HepG2 (cell line): ENCODE results near the gene CCNT2. TPM values are rescaled to one million over a fixed set of nuclear protein-coding genes. Genes with fewer than 3 reads are reported as not detected.
A peak's percentile ranks its signal among the peaks of the same experiment; 100 is the strongest.

Experiments
- BRD4 ChIP-seq: sonication (generic); formaldehyde crosslinking; IDR thresholded peaks from 2 replicates; pipeline ENCODE4 v1.4.0; 2020; ENCODE audit warnings: missing genetic modification reagents
- CAMTA2 ChIP-seq: sonication (generic); formaldehyde crosslinking; IDR thresholded peaks from 2 replicates; pipeline ENCODE4 v1.4.0; 2020; ENCODE audit warnings: mild to moderate bottlenecking, missing genetic modification reagents, borderline replicate concordance
- GZF1 ChIP-seq: sonication (generic); formaldehyde crosslinking; IDR thresholded peaks from 2 replicates; pipeline ENCODE4 v1.5.1; 2020; ENCODE audit warnings: mild to moderate bottlenecking, missing genetic modification reagents
- HDAC2 ChIP-seq: sonication (generic); formaldehyde crosslinking; IDR thresholded peaks from 2 replicates; pipeline ENCODE4 v1.4.0; 2020; ENCODE audit warnings: missing genetic modification reagents
- MAFG ChIP-seq: sonication (generic); formaldehyde crosslinking; IDR thresholded peaks from 2 replicates; pipeline ENCODE4 v1.5.1; 2020; ENCODE audit warnings: mild to moderate bottlenecking, missing genetic modification reagents
- MLLT10 ChIP-seq: sonication (generic); formaldehyde crosslinking; IDR thresholded peaks from 2 replicates; pipeline ENCODE4 v1.4.0; 2020; ENCODE audit warnings: missing genetic modification reagents
- NCOA2 ChIP-seq: sonication (generic); formaldehyde crosslinking; IDR thresholded peaks from 2 replicates; pipeline ENCODE4 v1.8.0; 2022; ENCODE audit warnings: inconsistent platforms
- ZFY ChIP-seq: sonication (generic); formaldehyde crosslinking; IDR thresholded peaks from 2 replicates; pipeline ENCODE4 v1.4.0; 2020; ENCODE audit warnings: missing genetic modification reagents
- ZNF232 ChIP-seq: sonication (generic); formaldehyde crosslinking; IDR thresholded peaks from 2 replicates; pipeline ENCODE4 v1.4.0; 2020; ENCODE audit warnings: missing genetic modification reagents, borderline replicate concordance
- ZNF878 ChIP-seq: sonication (generic); formaldehyde crosslinking; IDR thresholded peaks from 2 replicates; pipeline ENCODE4 v1.8.1; 2023; ENCODE audit warnings: mild to moderate bottlenecking, missing genetic modification reagents, moderate library complexity
- polyA plus RNA-seq, 8 experiments: library from polyadenylated mRNA; depleted of rRNA in 3 of 8; stranded (reverse) in 7 of 8; unstranded in 1 of 8; fragments of >200 nt; fragmentation: Illumina TruSeq in 4 of 8; extraction: Trizol in 4 of 8; gene quantifications; 2 replicates each; pipeline versions ENCODE4 v1.2.1 to v1.2.3, GENCODE V29; 2011 to 2016; ENCODE audit warnings: low read depth in 4 of 8, missing spikeins in 1 of 8, mixed read lengths in 1 of 8; ENCODE audit not compliant: insufficient read depth in 1 of 8
- total RNA-seq, 5 experiments: library from RNA; depleted of rRNA; stranded (reverse); fragments of >200 nt; fragmentation: Illumina TruSeq; extraction: Trizol; gene quantifications; 2 replicates each; pipeline ENCODE4 v1.2.3, GENCODE V29; 2016; ENCODE audit warnings: low read depth in 1 of 5
- TF ChIP-seq, protein P1 (sequence below): sonication (generic); formaldehyde crosslinking; IDR thresholded peaks from 2 replicates; pipeline ENCODE4 v1.4.0; 2020; ENCODE audit warnings: missing genetic modification reagents, borderline replicate concordance
- TF ChIP-seq, protein P2 (sequence below): sonication (generic); IDR thresholded peaks from 2 replicates; pipeline ENCODE4 v1.6.1; 2016; ENCODE audit warnings: low read depth, borderline replicate concordance
- TF ChIP-seq, protein P3 (sequence below): sonication (generic); formaldehyde crosslinking; IDR thresholded peaks from 2 replicates; pipeline ENCODE4 v1.8.0; 2022; ENCODE audit warnings: mild to moderate bottlenecking, missing genetic modification reagents
- TF ChIP-seq, protein P4 (sequence below): sonication (generic); formaldehyde crosslinking; IDR thresholded peaks from 2 replicates; pipeline ENCODE4 v1.4.0; 2020; ENCODE audit warnings: missing genetic modification reagents
- TF ChIP-seq, protein P5 (sequence below): IDR thresholded peaks from 2 replicates; pipeline ENCODE4 v1.6.1; 2016
- TF ChIP-seq, protein P6 (sequence below): sonication (generic); formaldehyde crosslinking; IDR thresholded peaks from 2 replicates; pipeline ENCODE4 v1.4.0; 2020; ENCODE audit warnings: missing genetic modification reagents

Gene CCNT2
- total and polyA plus RNA-seq, 2 of the 13 experiments (the other 11 are each of a cell fraction or from before 2014, with no cell fraction given), result 22.1 to 34.4 TPM

DNA sequence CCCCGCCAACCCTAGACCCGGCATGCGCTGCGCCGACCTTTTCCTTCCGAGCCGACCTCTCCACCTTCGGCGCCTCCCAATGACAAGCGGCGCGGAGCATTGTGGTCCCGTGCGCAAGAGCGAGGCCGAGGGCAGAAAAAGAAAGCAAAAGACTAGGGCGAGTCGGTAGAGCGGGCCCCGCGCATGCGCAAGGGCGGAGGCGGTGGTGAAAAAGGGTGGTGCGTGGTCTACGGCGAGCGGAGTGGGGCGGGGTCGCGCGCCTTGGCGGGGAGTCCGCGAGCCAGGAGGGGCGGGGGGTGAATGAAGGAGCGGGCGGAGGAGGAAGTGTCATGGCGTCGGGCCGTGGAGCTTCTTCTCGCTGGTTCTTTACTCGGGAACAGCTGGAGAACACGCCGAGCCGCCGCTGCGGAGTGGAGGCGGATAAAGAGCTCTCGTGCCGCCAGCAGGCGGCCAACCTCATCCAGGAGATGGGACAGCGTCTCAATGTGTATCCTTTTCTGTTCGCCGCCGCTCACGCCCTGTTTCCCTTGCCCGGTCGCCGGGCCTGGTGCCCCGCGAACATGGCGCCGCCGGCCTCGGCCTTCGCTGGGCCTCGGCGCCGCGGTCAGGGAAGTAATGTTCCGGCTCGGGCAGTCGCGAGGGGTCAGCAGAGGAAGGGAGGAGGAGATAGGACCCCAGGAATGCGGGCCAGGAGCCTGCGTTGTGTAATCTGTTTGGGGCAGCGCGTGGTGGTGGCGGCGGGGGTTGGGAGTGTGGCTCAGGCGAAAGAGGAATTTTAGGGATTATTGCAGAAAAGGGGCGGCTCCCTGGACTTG, at the start of gene CCNT2 (continued):
- TF ChIP-seq, protein P1, sequence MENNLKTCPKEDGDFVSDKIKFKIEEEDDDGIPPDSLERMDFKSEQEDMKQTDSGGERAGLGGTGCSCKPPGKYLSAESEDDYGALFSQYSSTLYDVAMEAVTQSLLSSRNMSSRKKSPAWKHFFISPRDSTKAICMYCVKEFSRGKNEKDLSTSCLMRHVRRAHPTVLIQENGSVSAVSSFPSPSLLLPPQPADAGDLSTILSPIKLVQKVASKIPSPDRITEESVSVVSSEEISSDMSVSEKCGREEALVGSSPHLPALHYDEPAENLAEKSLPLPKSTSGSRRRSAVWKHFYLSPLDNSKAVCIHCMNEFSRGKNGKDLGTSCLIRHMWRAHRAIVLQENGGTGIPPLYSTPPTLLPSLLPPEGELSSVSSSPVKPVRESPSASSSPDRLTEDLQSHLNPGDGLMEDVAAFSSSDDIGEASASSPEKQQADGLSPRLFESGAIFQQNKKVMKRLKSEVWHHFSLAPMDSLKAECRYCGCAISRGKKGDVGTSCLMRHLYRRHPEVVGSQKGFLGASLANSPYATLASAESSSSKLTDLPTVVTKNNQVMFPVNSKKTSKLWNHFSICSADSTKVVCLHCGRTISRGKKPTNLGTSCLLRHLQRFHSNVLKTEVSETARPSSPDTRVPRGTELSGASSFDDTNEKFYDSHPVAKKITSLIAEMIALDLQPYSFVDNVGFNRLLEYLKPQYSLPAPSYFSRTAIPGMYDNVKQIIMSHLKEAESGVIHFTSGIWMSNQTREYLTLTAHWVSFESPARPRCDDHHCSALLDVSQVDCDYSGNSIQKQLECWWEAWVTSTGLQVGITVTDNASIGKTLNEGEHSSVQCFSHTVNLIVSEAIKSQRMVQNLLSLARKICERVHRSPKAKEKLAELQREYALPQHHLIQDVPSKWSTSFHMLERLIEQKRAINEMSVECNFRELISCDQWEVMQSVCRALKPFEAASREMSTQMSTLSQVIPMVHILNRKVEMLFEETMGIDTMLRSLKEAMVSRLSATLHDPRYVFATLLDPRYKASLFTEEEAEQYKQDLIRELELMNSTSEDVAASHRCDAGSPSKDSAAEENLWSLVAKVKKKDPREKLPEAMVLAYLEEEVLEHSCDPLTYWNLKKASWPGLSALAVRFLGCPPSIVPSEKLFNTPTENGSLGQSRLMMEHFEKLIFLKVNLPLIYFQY (CRISPR knock-in tag), result peak; percentile 15; the same call in 1 of the 2 replicates
- TF ChIP-seq, protein P2, sequence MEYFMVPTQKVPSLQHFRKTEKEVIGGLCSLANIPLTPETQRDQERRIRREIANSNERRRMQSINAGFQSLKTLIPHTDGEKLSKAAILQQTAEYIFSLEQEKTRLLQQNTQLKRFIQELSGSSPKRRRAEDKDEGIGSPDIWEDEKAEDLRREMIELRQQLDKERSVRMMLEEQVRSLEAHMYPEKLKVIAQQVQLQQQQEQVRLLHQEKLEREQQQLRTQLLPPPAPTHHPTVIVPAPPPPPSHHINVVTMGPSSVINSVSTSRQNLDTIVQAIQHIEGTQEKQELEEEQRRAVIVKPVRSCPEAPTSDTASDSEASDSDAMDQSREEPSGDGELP, result peak; percentile 63; the same call in 1 of the 2 replicates
- TF ChIP-seq BRD4 (peak; percentile 98), GZF1 (CRISPR knock-in tag) (no peak), MLLT10 (no peak), CAMTA2 (peak; percentile 68; the same call in 1 of the 2 replicates), MAFG (CRISPR knock-in tag) (no peak), ZNF232 (CRISPR knock-in tag) (peak; percentile 51; the same call in 1 of the 2 replicates), ZFY (CRISPR knock-in tag) (peak; percentile 94), NCOA2 (CRISPR knock-in tag) (no peak), HDAC2 (peak; percentile 34; the same call in 1 of the 2 replicates), ZNF878 (CRISPR knock-in tag) (no peak)
- TF ChIP-seq, protein P3, sequence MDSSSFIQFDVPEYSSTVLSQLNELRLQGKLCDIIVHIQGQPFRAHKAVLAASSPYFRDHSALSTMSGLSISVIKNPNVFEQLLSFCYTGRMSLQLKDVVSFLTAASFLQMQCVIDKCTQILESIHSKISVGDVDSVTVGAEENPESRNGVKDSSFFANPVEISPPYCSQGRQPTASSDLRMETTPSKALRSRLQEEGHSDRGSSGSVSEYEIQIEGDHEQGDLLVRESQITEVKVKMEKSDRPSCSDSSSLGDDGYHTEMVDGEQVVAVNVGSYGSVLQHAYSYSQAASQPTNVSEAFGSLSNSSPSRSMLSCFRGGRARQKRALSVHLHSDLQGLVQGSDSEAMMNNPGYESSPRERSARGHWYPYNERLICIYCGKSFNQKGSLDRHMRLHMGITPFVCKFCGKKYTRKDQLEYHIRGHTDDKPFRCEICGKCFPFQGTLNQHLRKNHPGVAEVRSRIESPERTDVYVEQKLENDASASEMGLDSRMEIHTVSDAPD (CRISPR knock-in tag), result no peak
- TF ChIP-seq, protein P4, sequence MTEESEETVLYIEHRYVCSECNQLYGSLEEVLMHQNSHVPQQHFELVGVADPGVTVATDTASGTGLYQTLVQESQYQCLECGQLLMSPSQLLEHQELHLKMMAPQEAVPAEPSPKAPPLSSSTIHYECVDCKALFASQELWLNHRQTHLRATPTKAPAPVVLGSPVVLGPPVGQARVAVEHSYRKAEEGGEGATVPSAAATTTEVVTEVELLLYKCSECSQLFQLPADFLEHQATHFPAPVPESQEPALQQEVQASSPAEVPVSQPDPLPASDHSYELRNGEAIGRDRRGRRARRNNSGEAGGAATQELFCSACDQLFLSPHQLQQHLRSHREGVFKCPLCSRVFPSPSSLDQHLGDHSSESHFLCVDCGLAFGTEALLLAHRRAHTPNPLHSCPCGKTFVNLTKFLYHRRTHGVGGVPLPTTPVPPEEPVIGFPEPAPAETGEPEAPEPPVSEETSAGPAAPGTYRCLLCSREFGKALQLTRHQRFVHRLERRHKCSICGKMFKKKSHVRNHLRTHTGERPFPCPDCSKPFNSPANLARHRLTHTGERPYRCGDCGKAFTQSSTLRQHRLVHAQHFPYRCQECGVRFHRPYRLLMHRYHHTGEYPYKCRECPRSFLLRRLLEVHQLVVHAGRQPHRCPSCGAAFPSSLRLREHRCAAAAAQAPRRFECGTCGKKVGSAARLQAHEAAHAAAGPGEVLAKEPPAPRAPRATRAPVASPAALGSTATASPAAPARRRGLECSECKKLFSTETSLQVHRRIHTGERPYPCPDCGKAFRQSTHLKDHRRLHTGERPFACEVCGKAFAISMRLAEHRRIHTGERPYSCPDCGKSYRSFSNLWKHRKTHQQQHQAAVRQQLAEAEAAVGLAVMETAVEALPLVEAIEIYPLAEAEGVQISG (CRISPR knock-in tag), result peak; percentile 84
- TF ChIP-seq, protein P5, sequence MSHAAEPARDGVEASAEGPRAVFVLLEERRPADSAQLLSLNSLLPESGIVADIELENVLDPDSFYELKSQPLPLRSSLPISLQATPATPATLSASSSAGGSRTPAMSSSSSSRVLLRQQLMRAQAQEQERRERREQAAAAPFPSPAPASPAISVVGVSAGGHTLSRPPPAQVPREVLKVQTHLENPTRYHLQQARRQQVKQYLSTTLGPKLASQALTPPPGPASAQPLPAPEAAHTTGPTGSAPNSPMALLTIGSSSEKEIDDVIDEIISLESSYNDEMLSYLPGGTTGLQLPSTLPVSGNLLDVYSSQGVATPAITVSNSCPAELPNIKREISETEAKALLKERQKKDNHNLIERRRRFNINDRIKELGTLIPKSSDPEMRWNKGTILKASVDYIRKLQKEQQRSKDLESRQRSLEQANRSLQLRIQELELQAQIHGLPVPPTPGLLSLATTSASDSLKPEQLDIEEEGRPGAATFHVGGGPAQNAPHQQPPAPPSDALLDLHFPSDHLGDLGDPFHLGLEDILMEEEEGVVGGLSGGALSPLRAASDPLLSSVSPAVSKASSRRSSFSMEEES, result peak; percentile 52; the same call in 1 of the 2 replicates
- TF ChIP-seq, protein P6, sequence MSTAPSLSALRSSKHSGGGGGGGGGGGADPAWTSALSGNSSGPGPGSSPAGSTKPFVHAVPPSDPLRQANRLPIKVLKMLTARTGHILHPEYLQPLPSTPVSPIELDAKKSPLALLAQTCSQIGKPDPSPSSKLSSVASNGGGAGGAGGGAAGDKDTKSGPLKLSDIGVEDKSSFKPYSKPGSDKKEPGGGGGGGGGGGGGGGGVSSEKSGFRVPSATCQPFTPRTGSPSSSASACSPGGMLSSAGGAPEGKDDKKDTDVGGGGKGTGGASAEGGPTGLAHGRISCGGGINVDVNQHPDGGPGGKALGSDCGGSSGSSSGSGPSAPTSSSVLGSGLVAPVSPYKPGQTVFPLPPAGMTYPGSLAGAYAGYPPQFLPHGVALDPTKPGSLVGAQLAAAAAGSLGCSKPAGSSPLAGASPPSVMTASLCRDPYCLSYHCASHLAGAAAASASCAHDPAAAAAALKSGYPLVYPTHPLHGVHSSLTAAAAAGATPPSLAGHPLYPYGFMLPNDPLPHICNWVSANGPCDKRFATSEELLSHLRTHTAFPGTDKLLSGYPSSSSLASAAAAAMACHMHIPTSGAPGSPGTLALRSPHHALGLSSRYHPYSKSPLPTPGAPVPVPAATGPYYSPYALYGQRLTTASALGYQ (CRISPR knock-in tag), result 0 out of 2 replicates have a peak, but pooled peaks have one; percentile 4
